NB4 (cell line): ENCODE results near the gene SLU7.
A peak's percentile ranks its signal among the peaks of the same experiment; 100 is the strongest.

ENCODE experiments used
- CTCF ChIP-seq: IDR thresholded peaks from one replicate; pipeline ENCODE4 v1.5.1; 2012; ENCODE audit warnings: low read depth, low read length
- MAX ChIP-seq: IDR thresholded peaks from 2 replicates; pipeline ENCODE4 v1.6.1; 2011; ENCODE audit warnings: low read depth, low read length
- MYC ChIP-seq: IDR thresholded peaks from 2 replicates; pipeline ENCODE4 v1.6.1; 2011; ENCODE audit warnings: low read depth, low read length
- POLR2A ChIP-seq: IDR thresholded peaks from 2 replicates; pipeline ENCODE4 v1.6.1; 2011; ENCODE audit warnings: mild to moderate bottlenecking; ENCODE audit not compliant: insufficient read length; ENCODE audit errors: extremely low read depth

GRCh38 chr5:160466889-160467554 lies 48.1 kb upstream of the SLU7 start:
- TF ChIP-seq POLR2A, result no peak
- TF ChIP-seq CTCF, result no peak
- peak; percentile 12; the same call in 1 of the 2 replicates for TF ChIP-seq MAX
- TF ChIP-seq MYC, result no peak
